RWPE2 (cell line): ENCODE data around the gene ARID3C.

Experiments
- ATAC-seq: fragments of 200-7000 bp; cut with Tn5 transposase; 3 replicates; pipeline ENCODE4 v1.9.1; 2021; ENCODE audit warnings: low read depth
- DNase-seq: peaks from one replicate; pipeline ENCODE4 v3.0.0-alpha.2; 2020; ENCODE audit warnings: low spot score
- H3K27ac ChIP-seq: fragments of 450-650 bp; 2 replicates; pipeline ENCODE4 v1.5.1; 2017; ENCODE audit warnings: mild to moderate bottlenecking; ENCODE audit not compliant: poor library complexity, severe bottlenecking
- H3K27me3 ChIP-seq: fragments of 250-450 bp; sonication (Bioruptor Pico); 2 replicates; pipeline ENCODE4 v1.5.1; 2021; ENCODE audit warnings: mild to moderate bottlenecking, moderate library complexity; ENCODE audit not compliant: insufficient read depth, poor library complexity, severe bottlenecking
- H3K36me3 ChIP-seq: fragments of 250-450 bp; sonication (Bioruptor Pico); 2 replicates; pipeline ENCODE4 v1.5.1; 2020; ENCODE audit warnings: low read depth, mild to moderate bottlenecking, moderate library complexity
- H3K4me1 ChIP-seq: fragments of 250-450 bp; sonication (Bioruptor Pico); 2 replicates; pipeline ENCODE4 v1.5.1; 2021; ENCODE audit warnings: mild to moderate bottlenecking, moderate library complexity; ENCODE audit not compliant: insufficient read depth, poor library complexity, severe bottlenecking
- H3K4me3 ChIP-seq: fragments of 250-450 bp; sonication (Bioruptor Pico); 2 replicates; pipeline ENCODE4 v1.5.1; 2021; ENCODE audit warnings: mild to moderate bottlenecking, moderate library complexity; ENCODE audit not compliant: severe bottlenecking
- H3K9me3 ChIP-seq: fragments of 250-450 bp; sonication (Bioruptor Pico); 2 replicates; pipeline ENCODE4 v1.5.1; 2021; ENCODE audit warnings: mild to moderate bottlenecking, moderate library complexity; ENCODE audit not compliant: severe bottlenecking
- TF ChIP-seq, protein P1 (sequence below): fragments of 450-650 bp; IDR thresholded peaks from one replicate; pipeline ENCODE4 v1.5.1; 2017; ENCODE audit warnings: mild to moderate bottlenecking, moderate library complexity; ENCODE audit not compliant: poor library complexity, severe bottlenecking

The ARID3C gene

DNA sequence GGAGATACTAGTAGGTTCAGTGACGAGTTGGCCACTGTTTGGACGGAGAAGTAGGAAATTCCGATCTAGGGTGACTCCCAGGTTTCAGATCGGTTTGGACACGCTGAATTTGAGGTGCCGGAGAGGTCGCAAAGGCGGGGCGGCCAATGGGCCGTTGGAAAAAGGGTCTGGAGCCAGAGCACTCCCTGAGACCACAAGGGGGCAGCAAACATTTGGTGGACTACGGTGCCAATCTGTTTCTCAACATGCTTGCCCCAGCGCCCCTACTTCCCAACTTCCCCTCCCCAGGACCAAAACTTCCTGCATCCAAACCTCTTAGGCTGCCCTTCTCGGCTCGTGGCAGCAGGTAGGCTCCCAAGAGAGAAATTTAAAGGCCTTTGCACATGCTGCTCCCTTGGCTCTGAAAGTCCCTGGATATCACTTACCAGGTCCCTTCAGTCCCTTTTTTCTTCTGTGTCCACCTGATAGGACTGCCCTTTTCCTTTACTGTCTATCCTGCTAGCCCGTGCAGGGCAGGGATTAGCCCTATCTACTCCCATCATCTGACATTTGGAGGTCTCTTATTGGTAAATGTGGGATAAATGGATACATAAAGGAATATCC is 16.0 kb downstream of the ARID3C start:
- Histone ChIP-seq H3K27ac (peak overlapping the region; percentile 73), H3K9me3 (no peaks in the 10 kb centered on the region), H3K36me3 (no peaks in the 10 kb centered on the region; the same call in 1 of the 2 replicates), H3K4me3 (peak overlapping the region; percentile 57), H3K4me1 (no peaks in the 10 kb centered on the region), H3K27me3 (no peaks in the 10 kb centered on the region)
- DNase-seq (no peak), ATAC-seq (peak; percentile 68)
- TF ChIP-seq, protein P1, sequence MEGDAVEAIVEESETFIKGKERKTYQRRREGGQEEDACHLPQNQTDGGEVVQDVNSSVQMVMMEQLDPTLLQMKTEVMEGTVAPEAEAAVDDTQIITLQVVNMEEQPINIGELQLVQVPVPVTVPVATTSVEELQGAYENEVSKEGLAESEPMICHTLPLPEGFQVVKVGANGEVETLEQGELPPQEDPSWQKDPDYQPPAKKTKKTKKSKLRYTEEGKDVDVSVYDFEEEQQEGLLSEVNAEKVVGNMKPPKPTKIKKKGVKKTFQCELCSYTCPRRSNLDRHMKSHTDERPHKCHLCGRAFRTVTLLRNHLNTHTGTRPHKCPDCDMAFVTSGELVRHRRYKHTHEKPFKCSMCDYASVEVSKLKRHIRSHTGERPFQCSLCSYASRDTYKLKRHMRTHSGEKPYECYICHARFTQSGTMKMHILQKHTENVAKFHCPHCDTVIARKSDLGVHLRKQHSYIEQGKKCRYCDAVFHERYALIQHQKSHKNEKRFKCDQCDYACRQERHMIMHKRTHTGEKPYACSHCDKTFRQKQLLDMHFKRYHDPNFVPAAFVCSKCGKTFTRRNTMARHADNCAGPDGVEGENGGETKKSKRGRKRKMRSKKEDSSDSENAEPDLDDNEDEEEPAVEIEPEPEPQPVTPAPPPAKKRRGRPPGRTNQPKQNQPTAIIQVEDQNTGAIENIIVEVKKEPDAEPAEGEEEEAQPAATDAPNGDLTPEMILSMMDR = peak; percentile 90

DNA sequence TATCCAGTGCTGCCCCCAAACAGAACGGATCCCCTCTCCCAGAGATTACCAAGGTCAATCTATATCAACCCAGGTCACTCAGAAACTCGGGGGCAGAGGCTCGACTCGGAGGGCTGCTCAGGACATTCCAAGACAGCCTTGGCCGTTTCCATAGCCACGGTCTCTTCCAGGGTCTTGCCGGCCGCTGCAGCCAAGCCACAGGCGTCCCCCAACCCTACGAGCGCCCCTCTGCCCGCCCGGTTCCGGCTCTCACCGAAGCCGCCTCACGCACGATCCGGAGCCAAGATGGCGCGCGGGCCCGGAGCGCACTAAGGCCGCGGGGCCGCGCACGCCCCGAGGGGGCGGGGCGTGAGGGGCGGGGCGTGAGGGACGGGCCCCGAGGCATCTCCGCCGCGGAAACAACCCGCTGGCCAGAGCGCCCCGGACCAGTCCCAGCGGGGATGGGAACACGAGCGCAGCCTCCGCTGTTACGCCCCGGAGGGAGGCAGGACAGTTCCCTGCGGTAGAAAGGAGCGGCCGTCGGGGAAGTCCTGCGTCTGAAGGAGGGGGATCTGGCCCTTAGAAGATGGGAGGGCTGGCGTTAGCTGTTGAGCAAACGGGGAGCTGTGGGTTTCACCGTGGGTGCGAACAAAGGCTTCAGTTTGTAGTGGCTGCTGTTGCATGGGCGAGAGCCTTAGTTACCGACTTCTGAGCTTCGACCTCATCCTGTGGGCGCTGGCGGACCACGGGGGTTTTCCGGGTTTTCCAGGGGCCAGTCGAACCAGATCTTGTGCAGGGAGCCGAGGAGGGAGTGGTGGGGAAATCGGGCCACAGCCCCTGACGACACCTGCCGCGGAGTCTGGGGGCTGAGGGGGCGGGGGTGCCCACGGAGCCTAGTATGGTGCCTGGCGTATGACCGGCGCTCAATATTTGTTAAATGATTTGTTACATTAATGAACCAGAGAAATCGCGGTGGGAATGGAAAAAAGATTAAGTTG is 16.8 kb downstream of the ARID3C start, which contains the start of gene RPP25L:
TSS of gene RPP25L (minus strand) at position 287 of the 977 bp plus-strand sequence. CDS start 801 bp downstream, outside the sequence.
- Histone ChIP-seq H3K9me3 (no peaks in the 10 kb centered on the region), H3K27me3 (no peaks in the 10 kb centered on the region), H3K27ac (peak within 1 kb of the TSS; percentile 73), H3K4me1 (no peaks in the 10 kb centered on the region), H3K36me3 (no peaks in the 10 kb centered on the region), H3K4me3 (peak within 1 kb of the TSS; percentile 57)
- DNase-seq (no peak), ATAC-seq (peak; percentile 81)
- TF ChIP-seq, protein P1 = no peak

DNA sequence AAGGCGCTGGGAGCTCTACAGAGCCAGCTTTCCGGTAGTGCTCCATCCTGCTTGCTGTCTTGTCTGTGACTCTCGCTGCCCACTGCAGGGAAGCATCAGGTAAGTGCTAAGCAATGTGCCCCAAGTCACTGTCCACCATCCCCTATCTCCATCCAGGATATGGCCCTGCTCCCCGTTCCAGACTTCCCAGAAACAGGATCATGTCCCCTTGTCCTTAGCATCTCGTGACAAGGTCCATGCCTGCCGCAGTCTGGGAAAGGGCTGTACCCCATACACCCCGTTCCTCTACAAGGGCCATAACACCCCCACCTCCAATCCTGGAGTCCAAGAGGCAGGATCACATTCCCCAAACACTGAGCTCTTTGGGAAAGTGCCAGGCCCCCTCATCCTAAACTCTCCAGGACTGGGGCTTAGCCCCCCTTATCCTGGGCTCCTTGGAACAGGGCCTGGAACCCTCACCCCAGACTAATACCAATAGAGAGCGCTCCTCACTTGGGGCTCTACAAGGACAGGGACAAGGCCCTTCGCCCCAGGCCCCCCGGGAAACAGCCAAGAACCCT is 17.5 kb downstream of the ARID3C start:
- Histone ChIP-seq H3K27me3 (no peaks in the 10 kb centered on the region), H3K4me1 (no peaks in the 10 kb centered on the region), H3K9me3 (no peaks in the 10 kb centered on the region), H3K36me3 (no peaks in the 10 kb centered on the region), H3K27ac (peak overlapping the region; percentile 73), H3K4me3 (peak overlapping the region; percentile 57)
- ATAC-seq (peak; percentile 2; the same call in 1 of the 3 replicates), DNase-seq (no peak)
- TF ChIP-seq, protein P1 = no peak

DNA sequence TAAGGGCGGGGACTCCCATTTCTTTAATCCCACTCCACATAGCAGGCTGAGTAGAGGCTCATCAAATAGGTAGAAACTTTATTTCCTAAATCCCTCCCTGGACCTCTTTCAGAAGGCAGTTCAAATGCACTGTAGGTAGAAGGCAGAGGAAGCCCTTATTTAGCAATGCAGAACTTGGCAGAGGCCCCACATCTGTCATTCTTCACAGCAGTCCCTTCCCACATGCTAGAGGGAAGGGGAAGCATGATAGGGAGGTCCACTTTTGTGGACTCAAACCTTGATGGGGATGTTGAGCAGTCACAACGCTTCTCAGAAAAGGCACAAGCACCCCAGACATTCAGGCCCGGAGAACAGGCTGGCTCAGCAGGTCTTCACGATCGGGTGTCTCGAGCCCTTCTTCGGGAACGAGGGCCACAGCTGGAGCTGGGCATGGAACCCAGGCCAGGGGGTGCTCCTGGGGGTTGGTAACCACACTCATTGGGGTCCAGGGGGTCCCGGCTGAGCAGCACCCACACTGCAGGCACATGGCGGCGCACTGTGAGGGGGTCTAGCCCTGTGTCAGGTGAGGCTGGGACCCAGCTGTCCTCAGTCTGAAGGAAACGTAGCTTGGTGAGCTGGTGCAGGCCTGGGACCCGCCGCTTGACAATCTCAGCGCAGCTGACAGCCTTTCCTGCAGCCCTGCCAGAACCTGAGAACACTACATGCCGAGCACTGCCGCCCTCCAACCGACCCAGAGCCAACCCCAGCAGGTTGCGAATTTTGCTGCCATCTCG is 18.2 kb downstream of the ARID3C start:
- Histone ChIP-seq H3K4me1 (no peaks in the 10 kb centered on the region), H3K4me3 (peak overlapping the region; percentile 57), H3K9me3 (no peaks in the 10 kb centered on the region), H3K27me3 (no peaks in the 10 kb centered on the region), H3K27ac (peak overlapping the region; percentile 73), H3K36me3 (no peaks in the 10 kb centered on the region)
- DNase-seq (no peak), ATAC-seq (no peak)
- TF ChIP-seq, protein P1 = no peak
